ENCODE results near the gene ATPAF2.

ATPAF2 gene

GRCh38 chr17:18015593-18015992 lies 23.4 kb downstream of the ATPAF2 start:
- H3K9ac ChIP-seq (ENCODE audit: low read length), result no peak overlapping the region
- no peak overlapping the region for H2BK12ac ChIP-seq (ENCODE audit: low read length in 2 of 2)
- H2AFZ ChIP-seq (ENCODE audit: low read depth, low read length), result no peak overlapping the region
- no peak overlapping the region for H2BK5ac ChIP-seq (ENCODE audit: low read depth, low read length, poor library complexity, severe bottlenecking)
- H3K4me2 ChIP-seq (ENCODE audit: low read length, poor library complexity, severe bottlenecking), result no peak overlapping the region
- H3K79me1 ChIP-seq (replicated peaks; ENCODE audit: low read length, poor library complexity, severe bottlenecking), result peaks cover 3% of the 10 kb centered on the region
- H3K36me3 ChIP-seq (ENCODE audit: control insufficient read depth in 1 of 2, insufficient read depth in 2 of 2, low read depth in 1 of 2, low read length in 2 of 2), result peaks cover 17 to 34% of the 10 kb centered on the region in 2 experiments
- H2BK15ac ChIP-seq (ENCODE audit: low read depth, poor library complexity, severe bottlenecking), result no peak overlapping the region
- no peak overlapping the region for H2BK120ac ChIP-seq (ENCODE audit: low read depth, low read length)
- no peak overlapping the region for H3K18ac ChIP-seq (ENCODE audit: low read depth in 1 of 2, low read length in 2 of 2)
- H3K4me1 ChIP-seq (ENCODE audit: control insufficient read depth, insufficient read depth, low read depth, low read length), result peaks cover 17% of the 10 kb centered on the region
- H3K4ac ChIP-seq (ENCODE audit: low read depth in 1 of 2, low read length in 2 of 2), result no peak overlapping the region
- peaks cover under 1% of the 10 kb centered on the region for H3K9me3 ChIP-seq (ENCODE audit: control insufficient read depth, low read length)
- H3K14ac ChIP-seq (ENCODE audit: low read length in 2 of 2), result no peak overlapping the region
- no peak overlapping the region for H4K91ac ChIP-seq (ENCODE audit: low read length)
- H3K27ac ChIP-seq (ENCODE audit: low read length, poor library complexity, severe bottlenecking), result no peak overlapping the region
- no peak overlapping the region for H3K23ac ChIP-seq (ENCODE audit: low read length in 2 of 2)
- H3K27me3 ChIP-seq (ENCODE audit: control insufficient read depth in 1 of 2, insufficient read depth in 1 of 2, low read length in 2 of 2), result no peaks in the 10 kb centered on the region
- no peak overlapping the region for H3K4me3 ChIP-seq (ENCODE audit: insufficient read depth in 1 of 2, low read depth in 1 of 2, low read length in 2 of 2)
- no peak for DNase-seq
- H4K8ac ChIP-seq (ENCODE audit: low read length), result no peak overlapping the region
- H2AK5ac ChIP-seq (ENCODE audit: low read length, severe bottlenecking), result peak overlapping the region; percentile 41
- WGBS, result 93% methylated on average over 5 of the region's 5 CpGs

DNA sequence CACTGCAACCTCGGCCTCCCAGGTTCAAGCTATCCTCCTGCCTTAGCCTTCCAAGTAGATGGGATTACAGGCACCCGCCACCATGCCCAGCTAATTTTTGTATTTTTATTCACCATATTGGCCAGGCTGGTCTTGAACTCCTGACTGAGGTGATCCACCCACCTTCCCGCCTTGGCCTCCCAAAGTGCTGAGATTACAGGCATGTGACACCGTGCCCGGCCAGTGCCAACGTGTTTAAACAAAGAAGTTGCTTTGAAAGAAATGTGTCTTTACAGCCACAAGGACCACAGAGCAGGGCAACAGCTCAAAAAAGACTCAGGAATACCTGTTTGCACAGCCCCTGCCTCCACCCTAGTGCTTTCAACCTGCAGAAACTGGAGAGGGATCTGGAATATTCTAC lies 25.0 kb downstream of the ATPAF2 start:
- H4K8ac ChIP-seq (ENCODE audit: low read length), result no peak overlapping the region
- H3K9me3 ChIP-seq (ENCODE audit: control insufficient read depth, low read length), result peaks cover 6% of the 10 kb centered on the region
- H2BK120ac ChIP-seq (ENCODE audit: low read depth, low read length), result no peak overlapping the region
- no peak overlapping the region for H3K27ac ChIP-seq (ENCODE audit: low read length, poor library complexity, severe bottlenecking)
- H3K18ac ChIP-seq (ENCODE audit: low read depth in 1 of 2, low read length in 2 of 2), result no peak overlapping the region
- H3K23ac ChIP-seq (ENCODE audit: low read length in 2 of 2), result no peak overlapping the region
- no peak overlapping the region for H3K4ac ChIP-seq (ENCODE audit: low read depth in 1 of 2, low read length in 2 of 2)
- WGBS, result 97% methylated on average over 6 of the region's 6 CpGs
- no peak overlapping the region for H2BK5ac ChIP-seq (ENCODE audit: low read depth, low read length, poor library complexity, severe bottlenecking)
- no peaks in the 10 kb centered on the region for H3K79me1 ChIP-seq (replicated peaks; ENCODE audit: low read length, poor library complexity, severe bottlenecking)
- no peak overlapping the region for H3K4me3 ChIP-seq (ENCODE audit: insufficient read depth in 1 of 2, low read depth in 1 of 2, low read length in 2 of 2)
- H3K27me3 ChIP-seq (ENCODE audit: control insufficient read depth in 1 of 2, insufficient read depth in 1 of 2, low read length in 2 of 2), result no peaks in the 10 kb centered on the region
- no peak overlapping the region for H2AK5ac ChIP-seq (ENCODE audit: low read length, severe bottlenecking)
- peaks cover 17 to 30% of the 10 kb centered on the region in 2 experiments for H3K36me3 ChIP-seq (ENCODE audit: control insufficient read depth in 1 of 2, insufficient read depth in 2 of 2, low read depth in 1 of 2, low read length in 2 of 2)
- H4K91ac ChIP-seq (ENCODE audit: low read length), result no peak overlapping the region
- no peak overlapping the region for H3K4me2 ChIP-seq (ENCODE audit: low read length, poor library complexity, severe bottlenecking)
- H3K14ac ChIP-seq (ENCODE audit: low read length in 2 of 2), result no peak overlapping the region
- no peak overlapping the region for H2BK12ac ChIP-seq (ENCODE audit: low read length in 2 of 2)
- peaks cover 23% of the 10 kb centered on the region for H3K4me1 ChIP-seq (ENCODE audit: control insufficient read depth, insufficient read depth, low read depth, low read length)
- DNase-seq, result no peak
- no peak overlapping the region for H3K9ac ChIP-seq (ENCODE audit: low read length)
- no peak overlapping the region for H2AFZ ChIP-seq (ENCODE audit: low read depth, low read length)
- H2BK15ac ChIP-seq (ENCODE audit: low read depth, poor library complexity, severe bottlenecking), result no peak overlapping the region

DNA sequence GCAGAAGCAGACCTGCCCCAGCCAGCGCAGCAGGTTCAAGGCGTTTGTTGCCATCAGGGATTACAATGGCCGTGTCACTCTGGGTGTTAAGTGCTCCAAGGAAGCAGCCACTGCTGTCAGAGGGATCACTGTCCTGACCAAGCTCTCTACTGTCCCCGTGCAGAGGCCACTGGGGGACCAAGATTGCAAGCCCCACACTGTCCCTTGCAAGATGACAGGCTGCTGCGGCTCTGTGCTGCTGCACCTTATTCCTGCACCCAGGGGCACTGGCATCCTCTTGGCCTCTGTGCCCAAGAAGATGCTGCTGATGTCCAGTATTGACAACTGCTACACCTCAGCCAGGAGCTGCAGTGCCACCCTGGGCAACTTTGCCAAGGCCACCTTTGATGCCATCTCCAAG lies 27.7 kb downstream of the ATPAF2 start:
- Histone ChIP-seq H3K9ac (ENCODE audit: low read length) (no peak overlapping the region), H2BK120ac (ENCODE audit: low read depth, low read length) (no peak overlapping the region), H3K27ac (ENCODE audit: low read length, poor library complexity, severe bottlenecking) (no peak overlapping the region), H3K18ac (ENCODE audit: low read depth in 1 of 2, low read length in 2 of 2) (no peak overlapping the region), H3K27me3 (ENCODE audit: control insufficient read depth in 1 of 2, insufficient read depth in 1 of 2, low read length in 2 of 2) (no peaks in the 10 kb centered on the region), H4K8ac (ENCODE audit: low read length) (no peak overlapping the region), H3K79me1 (replicated peaks; ENCODE audit: low read length, poor library complexity, severe bottlenecking) (no peaks in the 10 kb centered on the region), H3K14ac (ENCODE audit: low read length in 2 of 2) (no peak overlapping the region), H3K4ac (ENCODE audit: low read depth in 1 of 2, low read length in 2 of 2) (no peak overlapping the region), H2AFZ (ENCODE audit: low read depth, low read length) (no peak overlapping the region), H3K9me3 (ENCODE audit: control insufficient read depth, low read length) (peaks cover 6% of the 10 kb centered on the region), H2AK5ac (ENCODE audit: low read length, severe bottlenecking) (peak overlapping the region; percentile 35), H4K91ac (ENCODE audit: low read length) (no peak overlapping the region), H3K4me1 (ENCODE audit: control insufficient read depth, insufficient read depth, low read depth, low read length) (peaks cover 21% of the 10 kb centered on the region), H2BK5ac (ENCODE audit: low read depth, low read length, poor library complexity, severe bottlenecking) (no peak overlapping the region), H3K4me3 (ENCODE audit: insufficient read depth in 1 of 2, low read depth in 1 of 2, low read length in 2 of 2) (no peak overlapping the region), H3K36me3 (ENCODE audit: control insufficient read depth in 1 of 2, insufficient read depth in 2 of 2, low read depth in 1 of 2, low read length in 2 of 2) (peaks cover 16 to 31% of the 10 kb centered on the region in 2 experiments), H2BK12ac (ENCODE audit: low read length in 2 of 2) (no peak overlapping the region), H3K4me2 (ENCODE audit: low read length, poor library complexity, severe bottlenecking) (no peak overlapping the region), H3K23ac (ENCODE audit: low read length in 2 of 2) (no peak overlapping the region), H2BK15ac (ENCODE audit: low read depth, poor library complexity, severe bottlenecking) (no peak overlapping the region)
- 94% methylated on average over 5 of the region's 5 CpGs for WGBS
- DNase-seq, result no peak

- DNase-seq, result no peak
- no peaks in the 10 kb centered on the region for H3K79me1 ChIP-seq (replicated peaks; ENCODE audit: low read length, poor library complexity, severe bottlenecking)
- H3K18ac ChIP-seq (ENCODE audit: low read depth in 1 of 2, low read length in 2 of 2), result no peak overlapping the region
- H3K4me2 ChIP-seq (ENCODE audit: low read length, poor library complexity, severe bottlenecking), result no peak overlapping the region
- H3K9me3 ChIP-seq (ENCODE audit: control insufficient read depth, low read length), result peaks cover 6% of the 10 kb centered on the region
- H3K4me1 ChIP-seq (ENCODE audit: control insufficient read depth, insufficient read depth, low read depth, low read length), result peaks cover 20% of the 10 kb centered on the region
- no peak overlapping the region for H2BK15ac ChIP-seq (ENCODE audit: low read depth, poor library complexity, severe bottlenecking)
- H2AK5ac ChIP-seq (ENCODE audit: low read length, severe bottlenecking), result peak overlapping the region; percentile 65
- H2BK5ac ChIP-seq (ENCODE audit: low read depth, low read length, poor library complexity, severe bottlenecking), result no peak overlapping the region
- H3K9ac ChIP-seq (ENCODE audit: low read length), result no peak overlapping the region
- H3K27ac ChIP-seq (ENCODE audit: low read length, poor library complexity, severe bottlenecking), result no peak overlapping the region
- 89% methylated on average over 8 of the region's 8 CpGs for WGBS
- H3K36me3 ChIP-seq (ENCODE audit: control insufficient read depth in 1 of 2, insufficient read depth in 2 of 2, low read depth in 1 of 2, low read length in 2 of 2), result peaks cover 7 to 28% of the 10 kb centered on the region in 2 experiments
- no peak overlapping the region for H4K91ac ChIP-seq (ENCODE audit: low read length)
- H2BK120ac ChIP-seq (ENCODE audit: low read depth, low read length), result no peak overlapping the region
- no peak overlapping the region for H2BK12ac ChIP-seq (ENCODE audit: low read length in 2 of 2)
- H3K14ac ChIP-seq (ENCODE audit: low read length in 2 of 2), result no peak overlapping the region
- H2AFZ ChIP-seq (ENCODE audit: low read depth, low read length), result no peak overlapping the region
- H3K4me3 ChIP-seq (ENCODE audit: insufficient read depth in 1 of 2, low read depth in 1 of 2, low read length in 2 of 2), result no peak overlapping the region
- H4K8ac ChIP-seq (ENCODE audit: low read length), result no peak overlapping the region
- H3K27me3 ChIP-seq (ENCODE audit: control insufficient read depth in 1 of 2, insufficient read depth in 1 of 2, low read length in 2 of 2), result no peaks in the 10 kb centered on the region
- H3K4ac ChIP-seq (ENCODE audit: low read depth in 1 of 2, low read length in 2 of 2), result no peak overlapping the region
- H3K23ac ChIP-seq (ENCODE audit: low read length in 2 of 2), result no peak overlapping the region
Observed at GRCh38 chr17:18009609-18010420, 29.2 kb downstream of the ATPAF2 start.

Measured in mesenchymal stem cell (in vitro differentiated cells and primary cell).